ENCODE data around the gene FYCO1. TPM values are rescaled to one million over a fixed set of nuclear protein-coding genes. Genes with fewer than 3 reads are reported as not detected.

The FYCO1 gene
- total and polyA plus RNA-seq, 9 of the 15 experiments (the other 6 are each of a cell fraction or from before 2014, with no cell fraction given), result 2.1 to 13.8 (median 7.4) TPM

GRCh38 chr3:46025139-46025538 is 29.5 kb upstream of the FYCO1 start (continued):
- no peak for TF ChIP-seq ZBTB7A (IDR thresholded peaks at IDR 0.05; ENCODE audit: borderline replicate concordance, control insufficient read depth, low read depth, low read length)

GRCh38 chr3:46024131-46024530 is 28.5 kb upstream of the FYCO1 start:
- DNase-seq (ENCODE audit: extremely low read depth in 1 of 4, low spot score in 3 of 4) (no peak), FAIRE-seq (no peak), ATAC-seq (no peak)
- in situ Hi-C loops (cut with MboI) (no loop called here), intact Hi-C loops (cut with micrococcal nuclease) (no loop called here)
- Histone ChIP-seq H3K27me3 (ENCODE audit: control insufficient read depth in 2 of 2, insufficient read depth in 2 of 2, low read length in 2 of 2) (peaks cover 8 to 24% of the 10 kb centered on the region in 2 experiments; a peak in 4 of 5 replicates), H3K4me3 (no peak overlapping the region), H3K27ac (ENCODE audit: extremely low read depth, low read depth, low read length) (no peak overlapping the region), H3K79me2 (ENCODE audit: control insufficient read depth, insufficient read depth, low read length) (no peaks in the 10 kb centered on the region), H3K9me1 (ENCODE audit: control insufficient read depth, insufficient read depth, low read length) (no peaks in the 10 kb centered on the region), H3K36me3 (ENCODE audit: control insufficient read depth, insufficient read depth, low read length) (no peaks in the 10 kb centered on the region), H3K9me3 (replicated peaks; ENCODE audit: control insufficient read depth, insufficient read depth, low read depth, low read length) (peaks cover 4% of the 10 kb centered on the region; the same call in 1 of the 2 replicates), H3K4me2 (ENCODE audit: insufficient read depth, low read length) (no peak overlapping the region), H3K9ac (ENCODE audit: insufficient read depth in 1 of 2, low read depth in 2 of 2, low read length in 2 of 2) (no peak overlapping the region), H4K20me1 (replicated peaks; ENCODE audit: control insufficient read depth, insufficient read depth, low read length) (no peaks in the 10 kb centered on the region), H3K4me1 (replicated peaks in 1 of 2; ENCODE audit: control insufficient read depth in 2 of 2, insufficient read depth in 2 of 2, low read length in 2 of 2) (peaks cover 2 to 12% of the 10 kb centered on the region in 2 experiments; a peak in 3 of 5 replicates), H2AFZ (ENCODE audit: low read depth, low read length) (0 out of 2 replicates have a peak overlapping the region, but pooled peaks have one; percentile 88)
- ChIA-PET POLR2A (interaction anchor here (0.6 kb wide), 1 partner anchor 252 kb away, joined by 3 read pairs; no protein-coding TSS in a partner anchor), CTCF (ENCODE audit: low intra/inter-chr PET ratio) (no interaction called here)
- BruUV-seq (replicated peaks), result no TSS peak
- WGBS (ENCODE audit: insufficient coverage, low coverage, missing lambda C conversion rate), result 16% methylated on average over 3 of the region's 3 CpGs
- no peak for TF ChIP-seq RUNX1 (IDR thresholded peaks at IDR 0.05; ENCODE audit: low read depth)
- TF ChIP-seq CEBPG (CRISPR knock-in tag; IDR thresholded peaks at IDR 0.05), result no peak
- peak in 1 of 2 experiments; percentile 20; a peak in 1 of 4 replicates for TF ChIP-seq CEBPG (tag; conservative IDR thresholded peaks at IDR 0.05 in 1 of 2, IDR thresholded peaks at IDR 0.05 in 1 of 2)
- no peak for TF ChIP-seq POLR2G (IDR thresholded peaks at IDR 0.05; ENCODE audit: low read depth, low read length)
- no peak for TF ChIP-seq HDAC8 (tag; IDR thresholded peaks at IDR 0.05)
- TF ChIP-seq ZNF764 (CRISPR knock-in tag; IDR thresholded peaks at IDR 0.05; ENCODE audit: low read depth), result no peak
- TF ChIP-seq TEAD2 (tag; IDR thresholded peaks at IDR 0.05), result no peak
- no peak for TF ChIP-seq KAT2B (IDR thresholded peaks at IDR 0.05; ENCODE audit: low read depth, low read length)
- no peak for TF ChIP-seq ZNF583 (CRISPR knock-in tag; IDR thresholded peaks at IDR 0.05)

Measured in K562 (cell line).